Panc1 (cell line): ENCODE results near the gene RIOK2. TPM values are rescaled to one million over a fixed set of nuclear protein-coding genes. Genes with fewer than 3 reads are reported as not detected.
"Not testable (repeated sequence)": the region's sequence is repeated elsewhere in the genome, so short reads cannot be mapped to it uniquely, and the experiment has no call there.

Experiments used
- ATAC-seq: fragments of 200-7000 bp; cut with Tn5 transposase; 2 replicates; pipeline ENCODE4 v1.9.1; 2020; ENCODE audit warnings: mild to moderate bottlenecking, moderate library complexity
- BruUV-seq: library from RNA; stranded (reverse); fragments of 400-500 nt; replicated peaks from 2 replicates; lab custom pipeline; 2021; lab: Mats Ljungman, UMichigan
- CTCF ChIA-PET: fragments of 300-600 bp; sonication (Branson Sonifier 250); formaldehyde crosslinking; loops from one replicate; lab custom pipeline; 2022; ENCODE audit warnings: antibody characterized with exemption; lab: Charles Lee
- POLR2A ChIA-PET: fragments of 300-600 bp; sonication (Branson Sonifier 250); formaldehyde crosslinking; loops from one replicate; lab custom pipeline; 2022; ENCODE audit warnings: antibody characterized with exemption; lab: Charles Lee
- DNase-seq: peaks from one replicate; pipeline ENCODE4 v3.0.0-alpha.2; 2010; ENCODE audit warnings: low read depth, low spot score
- H3K27ac ChIP-seq: 2 replicates; pipeline ENCODE4 v1.5.1; 2011; ENCODE audit warnings: mild to moderate bottlenecking, low read length, inconsistent platforms
- H3K27me3 ChIP-seq: fragments of 200-500 bp; sonication (Bioruptor generic); 2 replicates; pipeline ENCODE4 v1.6.0; 2014; ENCODE audit warnings: low read length, inconsistent platforms; ENCODE audit not compliant: control insufficient read depth, insufficient read depth
- H3K36me3 ChIP-seq: fragments of 200-500 bp; sonication (Bioruptor generic); 2 replicates; pipeline ENCODE4 v1.5.1; 2014; ENCODE audit warnings: inconsistent platforms, mild to moderate bottlenecking, low read length, moderate library complexity; ENCODE audit not compliant: control insufficient read depth, insufficient read depth
- H3K4me1 ChIP-seq: 2 replicates; pipeline ENCODE4 v1.5.1; 2011; ENCODE audit warnings: inconsistent platforms, mild to moderate bottlenecking, low read length, moderate library complexity; ENCODE audit not compliant: control insufficient read depth, insufficient read depth
- H3K4me3 ChIP-seq, 2 experiments: 2 replicates each; pipeline ENCODE4 v1.5.1; 2011 to 2012; ENCODE audit warnings: low read depth in 2 of 2, low read length in 2 of 2, mild to moderate bottlenecking in 2 of 2, inconsistent platforms in 1 of 2, moderate library complexity in 1 of 2
- H3K9me3 ChIP-seq: fragments of 200-500 bp; sonication (Bioruptor generic); 2 replicates; pipeline ENCODE4 v1.5.1; 2014; ENCODE audit warnings: low read depth, mild to moderate bottlenecking, inconsistent platforms, low read length, moderate library complexity; ENCODE audit not compliant: control insufficient read depth, insufficient read depth
- POLR2AphosphoS5 ChIP-seq: IDR thresholded peaks from 2 replicates; pipeline ENCODE4 v1.6.1; 2012; ENCODE audit warnings: mild to moderate bottlenecking, low read depth, low read length, moderate library complexity
- SIN3A ChIP-seq: IDR thresholded peaks from 2 replicates; pipeline ENCODE4 v1.6.1; 2012; ENCODE audit warnings: low read depth, mild to moderate bottlenecking, low read length, moderate library complexity, borderline replicate concordance; ENCODE audit not compliant: insufficient read depth
- TCF7L2 ChIP-seq: IDR thresholded peaks from 2 replicates; pipeline ENCODE4 v1.6.1; 2011; ENCODE audit warnings: mild to moderate bottlenecking, low read depth, low read length, inconsistent platforms
- in situ Hi-C: cut with HindIII; loops from 2 replicates; pipeline ENCODE4 v1.10.0; 2016; ENCODE audit warnings: low sequenced_read_pairs, low pct_unique_long_range_greater_than_20kb
- intact Hi-C: fragments of 100-400 bp; cut with micrococcal nuclease; formaldehyde crosslinking; loops from one replicate; pipeline ENCODE4 v1.10.0; 2022; ENCODE audit not compliant: unreplicated experiment
- total RNA-seq: library from RNA; stranded (reverse); gene quantifications from one replicate; pipeline ENCODE4 v1.2.1, GENCODE V29; 2021; ENCODE audit not compliant: unreplicated experiment
- TF ChIP-seq, protein P1 (sequence below), 2 experiments: IDR thresholded peaks; 2 replicates each; pipeline ENCODE4 v1.6.1; 2011 to 2012; ENCODE audit warnings: low read depth in 2 of 2, control low read depth in 1 of 2, low read length in 1 of 2, mild to moderate bottlenecking in 1 of 2, moderate library complexity in 1 of 2; ENCODE audit not compliant: insufficient read depth in 1 of 2
- TF ChIP-seq, protein P2 (sequence below): fragments of 450-650 bp; IDR thresholded peaks from 2 replicates; pipeline ENCODE4 v1.5.1; 2017; ENCODE audit warnings: mild to moderate bottlenecking

Gene RIOK2
- total RNA-seq, 1 experiment from 2014 or later, result 32.5 TPM

DNA sequence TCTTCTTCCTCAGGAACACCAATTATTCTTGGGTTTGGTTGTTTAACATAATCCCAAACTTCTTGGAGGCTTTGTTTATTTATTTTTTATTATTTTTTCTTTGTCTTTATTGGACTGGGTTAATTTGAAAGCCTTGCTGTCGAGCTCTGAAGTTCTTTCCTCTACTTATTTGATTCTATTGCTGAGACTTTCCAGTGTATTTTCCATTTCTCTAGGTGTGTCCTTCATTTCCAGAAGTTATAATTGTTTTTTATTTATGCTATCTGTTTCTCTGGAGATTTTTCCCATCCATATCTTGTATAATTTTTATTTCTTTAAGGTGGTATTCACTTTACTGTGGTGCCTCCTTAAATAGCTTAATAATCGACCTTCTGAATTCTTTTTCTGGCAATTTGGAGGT lies 8.8 kb upstream of the RIOK2 start:
- intact Hi-C loops, result no loop called here
- BruUV-seq, result no TSS peak
- ChIA-PET POLR2A (interaction anchor here (0.6 kb wide), 1 partner anchor 225 kb away, joined by 4 read pairs; no protein-coding TSS in a partner anchor), CTCF (no interaction called here)
- Histone ChIP-seq H3K27me3 (no peaks in the 10 kb centered on the region), H3K4me1 (peaks cover 10% of the 10 kb centered on the region; the same call in 1 of the 2 replicates), H3K36me3 (no peaks in the 10 kb centered on the region), H3K27ac (peak overlapping the region; percentile 70; the same call in 1 of the 2 replicates), H3K4me3 (no peak overlapping the region), H3K9me3 (no peaks in the 10 kb centered on the region)
- no peak for ATAC-seq
- TF ChIP-seq TCF7L2 (no peak), SIN3A (no peak), POLR2AphosphoS5 (no peak)
- TF ChIP-seq, protein P1, sequence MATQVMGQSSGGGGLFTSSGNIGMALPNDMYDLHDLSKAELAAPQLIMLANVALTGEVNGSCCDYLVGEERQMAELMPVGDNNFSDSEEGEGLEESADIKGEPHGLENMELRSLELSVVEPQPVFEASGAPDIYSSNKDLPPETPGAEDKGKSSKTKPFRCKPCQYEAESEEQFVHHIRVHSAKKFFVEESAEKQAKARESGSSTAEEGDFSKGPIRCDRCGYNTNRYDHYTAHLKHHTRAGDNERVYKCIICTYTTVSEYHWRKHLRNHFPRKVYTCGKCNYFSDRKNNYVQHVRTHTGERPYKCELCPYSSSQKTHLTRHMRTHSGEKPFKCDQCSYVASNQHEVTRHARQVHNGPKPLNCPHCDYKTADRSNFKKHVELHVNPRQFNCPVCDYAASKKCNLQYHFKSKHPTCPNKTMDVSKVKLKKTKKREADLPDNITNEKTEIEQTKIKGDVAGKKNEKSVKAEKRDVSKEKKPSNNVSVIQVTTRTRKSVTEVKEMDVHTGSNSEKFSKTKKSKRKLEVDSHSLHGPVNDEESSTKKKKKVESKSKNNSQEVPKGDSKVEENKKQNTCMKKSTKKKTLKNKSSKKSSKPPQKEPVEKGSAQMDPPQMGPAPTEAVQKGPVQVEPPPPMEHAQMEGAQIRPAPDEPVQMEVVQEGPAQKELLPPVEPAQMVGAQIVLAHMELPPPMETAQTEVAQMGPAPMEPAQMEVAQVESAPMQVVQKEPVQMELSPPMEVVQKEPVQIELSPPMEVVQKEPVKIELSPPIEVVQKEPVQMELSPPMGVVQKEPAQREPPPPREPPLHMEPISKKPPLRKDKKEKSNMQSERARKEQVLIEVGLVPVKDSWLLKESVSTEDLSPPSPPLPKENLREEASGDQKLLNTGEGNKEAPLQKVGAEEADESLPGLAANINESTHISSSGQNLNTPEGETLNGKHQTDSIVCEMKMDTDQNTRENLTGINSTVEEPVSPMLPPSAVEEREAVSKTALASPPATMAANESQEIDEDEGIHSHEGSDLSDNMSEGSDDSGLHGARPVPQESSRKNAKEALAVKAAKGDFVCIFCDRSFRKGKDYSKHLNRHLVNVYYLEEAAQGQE (IDR thresholded peaks at IDR 0.05; ENCODE audit: insufficient read depth in 1 of 2, low read depth in 2 of 2, low read length in 1 of 2), result no peak
- TF ChIP-seq, protein P2, sequence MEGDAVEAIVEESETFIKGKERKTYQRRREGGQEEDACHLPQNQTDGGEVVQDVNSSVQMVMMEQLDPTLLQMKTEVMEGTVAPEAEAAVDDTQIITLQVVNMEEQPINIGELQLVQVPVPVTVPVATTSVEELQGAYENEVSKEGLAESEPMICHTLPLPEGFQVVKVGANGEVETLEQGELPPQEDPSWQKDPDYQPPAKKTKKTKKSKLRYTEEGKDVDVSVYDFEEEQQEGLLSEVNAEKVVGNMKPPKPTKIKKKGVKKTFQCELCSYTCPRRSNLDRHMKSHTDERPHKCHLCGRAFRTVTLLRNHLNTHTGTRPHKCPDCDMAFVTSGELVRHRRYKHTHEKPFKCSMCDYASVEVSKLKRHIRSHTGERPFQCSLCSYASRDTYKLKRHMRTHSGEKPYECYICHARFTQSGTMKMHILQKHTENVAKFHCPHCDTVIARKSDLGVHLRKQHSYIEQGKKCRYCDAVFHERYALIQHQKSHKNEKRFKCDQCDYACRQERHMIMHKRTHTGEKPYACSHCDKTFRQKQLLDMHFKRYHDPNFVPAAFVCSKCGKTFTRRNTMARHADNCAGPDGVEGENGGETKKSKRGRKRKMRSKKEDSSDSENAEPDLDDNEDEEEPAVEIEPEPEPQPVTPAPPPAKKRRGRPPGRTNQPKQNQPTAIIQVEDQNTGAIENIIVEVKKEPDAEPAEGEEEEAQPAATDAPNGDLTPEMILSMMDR, result no peak
- no peak for DNase-seq
- in situ Hi-C loops, result no loop called here

DNA sequence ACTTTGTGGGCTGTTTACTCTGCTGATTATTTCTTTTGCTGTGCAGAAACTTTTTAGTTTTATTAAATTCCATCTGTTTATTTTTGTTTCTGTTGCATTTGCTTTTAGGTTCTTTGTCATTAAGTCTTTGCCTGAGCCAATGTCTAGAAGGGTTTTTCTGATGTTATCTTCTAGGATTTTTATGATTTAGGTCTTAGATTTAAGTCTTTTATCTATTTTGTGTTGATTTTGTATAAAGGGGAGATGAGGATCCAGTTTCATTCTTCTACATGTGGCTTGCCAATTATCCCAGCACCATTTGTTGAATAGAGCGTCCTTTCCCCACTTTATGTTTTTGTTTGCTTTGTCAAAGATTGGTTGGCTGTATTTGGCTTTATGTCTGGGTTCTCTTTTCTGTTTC lies 6.5 kb upstream of the RIOK2 start:
- POLR2A ChIA-PET, ATAC-seq, in situ Hi-C loops, H3K36me3 ChIP-seq, H3K27me3 ChIP-seq, H3K4me3 ChIP-seq, CTCF ChIA-PET, DNase-seq, H3K27ac ChIP-seq, H3K9me3 ChIP-seq, H3K4me1 ChIP-seq, BruUV-seq: not testable (repeated sequence)
- intact Hi-C loops, result loop anchor here (5.0 kb wide), 1 partner anchor 1583 kb away; the partner anchor contains the start of gene RGMB

DNA sequence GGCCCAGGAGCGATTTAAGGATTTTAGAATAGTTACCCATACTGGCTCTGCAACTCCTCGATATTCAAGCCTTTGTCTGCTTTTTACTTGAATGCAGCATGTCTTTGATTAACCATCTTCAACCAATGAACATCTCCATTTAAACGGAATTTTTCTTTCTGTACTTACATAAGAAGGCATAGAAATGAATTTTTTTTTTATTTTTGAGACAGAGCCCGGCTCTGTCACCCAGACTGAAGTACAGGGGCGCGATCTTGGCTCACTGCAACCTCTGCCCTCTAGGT lies 825 bp upstream of the RIOK2 start:
- in situ Hi-C loops, result no loop called here
- TSS peak; percentile 89 for BruUV-seq
- Histone ChIP-seq H3K36me3 (peaks cover 9% of the 10 kb centered on the region), H3K4me3 (peak overlapping the region; percentile 98 to 100), H3K27me3 (no peaks in the 10 kb centered on the region), H3K9me3 (no peaks in the 10 kb centered on the region), H3K4me1 (peaks cover 9% of the 10 kb centered on the region; the same call in 1 of the 2 replicates), H3K27ac (peak overlapping the region; percentile 96)
- DNase-seq (no peak), ATAC-seq (no peak)
- TF ChIP-seq POLR2AphosphoS5, result no peak
- TF ChIP-seq, protein P1 (IDR thresholded peaks at IDR 0.05; ENCODE audit: insufficient read depth in 1 of 2, low read depth in 2 of 2, low read length in 1 of 2), result no peak
- TF ChIP-seq TCF7L2, result no peak
- TF ChIP-seq SIN3A, result no peak
- TF ChIP-seq, protein P2, result no peak
- CTCF ChIA-PET, result no interaction called here
- intact Hi-C loops, result no loop called here
- POLR2A ChIA-PET, result no interaction called here
